Astrocyte (in vitro differentiated cells and primary cell): Measurements from ENCODE around the gene CPPED1. TPM values are rescaled to one million over a fixed set of nuclear protein-coding genes. Genes with fewer than 3 reads are reported as not detected.

ENCODE experiments used
- DNase-seq: peaks from one replicate; pipeline ENCODE4 v3.0.0-alpha.2; 2010; ENCODE audit warnings: low read depth
- FAIRE-seq: peaks from 2 replicates; lab custom pipeline; 2011; peaks lifted over from hg19 to GRCh38; lab: Jason Lieb, UNC
- H2AFZ ChIP-seq: 2 replicates; pipeline ENCODE4 v1.6.0; 2012; ENCODE audit warnings: low read depth, low read length, inconsistent platforms
- H3K27ac ChIP-seq: 2 replicates; pipeline ENCODE4 v1.5.1; 2011; ENCODE audit warnings: low read depth, low read length, inconsistent platforms
- H3K27me3 ChIP-seq: 2 replicates; pipeline ENCODE4 v1.6.0; 2011; ENCODE audit warnings: low read length, inconsistent platforms; ENCODE audit not compliant: insufficient read depth
- H3K36me3 ChIP-seq: 2 replicates; pipeline ENCODE4 v1.5.1; 2011; ENCODE audit warnings: low read length, inconsistent platforms; ENCODE audit not compliant: insufficient read depth
- H3K4me1 ChIP-seq: 2 replicates; pipeline ENCODE4 v1.5.1; 2011; ENCODE audit warnings: low read length, inconsistent platforms; ENCODE audit not compliant: insufficient read depth
- H3K4me2 ChIP-seq: 2 replicates; pipeline ENCODE4 v1.6.0; 2012; ENCODE audit warnings: low read length, inconsistent platforms
- H3K4me3 ChIP-seq: 2 replicates; pipeline ENCODE4 v1.5.1; 2011; ENCODE audit warnings: low read depth, mild to moderate bottlenecking, low read length, inconsistent platforms; ENCODE audit not compliant: insufficient read depth
- H3K79me2 ChIP-seq: 2 replicates; pipeline ENCODE4 v1.6.0; 2012; ENCODE audit warnings: mild to moderate bottlenecking, low read length, inconsistent platforms; ENCODE audit not compliant: insufficient read depth
- H3K9ac ChIP-seq: 2 replicates; pipeline ENCODE4 v1.6.0; 2012; ENCODE audit warnings: mild to moderate bottlenecking, low read length, inconsistent platforms
- H3K9me3 ChIP-seq: 2 replicates; pipeline ENCODE4 v1.5.1; 2012; ENCODE audit warnings: low read depth, mild to moderate bottlenecking, low read length, inconsistent platforms; ENCODE audit not compliant: insufficient read depth
- H4K20me1 ChIP-seq: 2 replicates; pipeline ENCODE4 v1.6.0; 2012; ENCODE audit warnings: low read length, inconsistent platforms; ENCODE audit not compliant: insufficient read depth
- H3K27ac Mint-ChIP-seq: one replicate; pipeline ENCODE4 v1.8.0; 2021; ENCODE audit warnings: mild to moderate bottlenecking, mixed read lengths; ENCODE audit not compliant: unreplicated experiment
- H3K27me3 Mint-ChIP-seq: one replicate; pipeline ENCODE4 v1.8.0; 2021; ENCODE audit warnings: low read depth, mixed read lengths; ENCODE audit not compliant: unreplicated experiment
- H3K36me3 Mint-ChIP-seq: one replicate; pipeline ENCODE4 v1.8.0; 2021; ENCODE audit warnings: low read depth, mixed read lengths; ENCODE audit not compliant: unreplicated experiment
- H3K4me1 Mint-ChIP-seq: one replicate; pipeline ENCODE4 v1.8.0; 2021; ENCODE audit warnings: low read depth, mixed read lengths; ENCODE audit not compliant: unreplicated experiment
- H3K4me3 Mint-ChIP-seq: one replicate; pipeline ENCODE4 v1.8.0; 2021; ENCODE audit warnings: mild to moderate bottlenecking, moderate library complexity, mixed read lengths; ENCODE audit not compliant: unreplicated experiment
- H3K9me3 Mint-ChIP-seq: one replicate; pipeline ENCODE4 v1.8.0; 2021; ENCODE audit warnings: mild to moderate bottlenecking, mixed read lengths; ENCODE audit not compliant: unreplicated experiment
- EZH2 ChIP-seq: IDR thresholded peaks from 2 replicates; pipeline ENCODE4 v1.6.1; 2012; ENCODE audit warnings: mild to moderate bottlenecking, low read length, inconsistent platforms; ENCODE audit not compliant: insufficient read depth
- total RNA-seq: library from RNA; stranded (reverse); gene quantifications from 2 replicates; pipeline ENCODE4 v1.2.1, GENCODE V29; 2021
- TF ChIP-seq, protein P1 (sequence below): IDR thresholded peaks from 2 replicates; pipeline ENCODE4 v1.5.1; 2011; ENCODE audit warnings: low read depth, mild to moderate bottlenecking, inconsistent platforms, low read length, moderate library complexity; ENCODE audit not compliant: insufficient read depth

CPPED1 gene
- total RNA-seq, 1 donor from 2014 or later, result 28.5 TPM

DNA sequence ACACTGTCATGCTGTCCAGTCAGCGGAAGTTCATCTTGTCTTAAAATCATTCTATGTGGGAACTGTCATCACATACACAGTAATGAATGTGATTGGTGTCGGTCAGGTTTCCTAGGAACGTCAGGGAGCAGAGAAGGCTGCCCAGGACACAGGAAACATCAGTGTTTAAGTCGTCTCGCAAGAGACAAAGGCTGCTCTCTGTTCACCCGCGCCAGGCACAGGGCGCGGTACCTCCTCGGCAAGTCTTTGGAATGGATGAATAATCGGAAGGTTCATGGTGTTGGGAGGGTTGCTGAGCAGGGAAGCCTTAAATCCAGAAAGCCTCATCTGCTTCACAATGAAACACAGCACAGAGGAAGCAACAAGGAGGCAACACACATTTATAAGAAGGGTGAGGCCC is 148.2 kb downstream of the CPPED1 start:
- no peaks in the 10 kb centered on the region for H3K9me3 ChIP-seq
- no peak overlapping the region for H3K9ac ChIP-seq
- no peak for FAIRE-seq
- no peak overlapping the region for H3K4me2 ChIP-seq
- no peaks in the 10 kb centered on the region for H3K79me2 ChIP-seq
- no peak overlapping the region for H3K4me3 Mint-ChIP-seq
- H3K36me3 ChIP-seq, result no peaks in the 10 kb centered on the region
- no peak overlapping the region for H3K27ac Mint-ChIP-seq
- H3K4me3 ChIP-seq, result no peak overlapping the region
- H4K20me1 ChIP-seq, result no peaks in the 10 kb centered on the region
- H3K27me3 Mint-ChIP-seq, result peaks cover 8% of the 10 kb centered on the region
- H3K4me1 Mint-ChIP-seq, result no peaks in the 10 kb centered on the region
- DNase-seq, result no peak
- TF ChIP-seq, protein P1, sequence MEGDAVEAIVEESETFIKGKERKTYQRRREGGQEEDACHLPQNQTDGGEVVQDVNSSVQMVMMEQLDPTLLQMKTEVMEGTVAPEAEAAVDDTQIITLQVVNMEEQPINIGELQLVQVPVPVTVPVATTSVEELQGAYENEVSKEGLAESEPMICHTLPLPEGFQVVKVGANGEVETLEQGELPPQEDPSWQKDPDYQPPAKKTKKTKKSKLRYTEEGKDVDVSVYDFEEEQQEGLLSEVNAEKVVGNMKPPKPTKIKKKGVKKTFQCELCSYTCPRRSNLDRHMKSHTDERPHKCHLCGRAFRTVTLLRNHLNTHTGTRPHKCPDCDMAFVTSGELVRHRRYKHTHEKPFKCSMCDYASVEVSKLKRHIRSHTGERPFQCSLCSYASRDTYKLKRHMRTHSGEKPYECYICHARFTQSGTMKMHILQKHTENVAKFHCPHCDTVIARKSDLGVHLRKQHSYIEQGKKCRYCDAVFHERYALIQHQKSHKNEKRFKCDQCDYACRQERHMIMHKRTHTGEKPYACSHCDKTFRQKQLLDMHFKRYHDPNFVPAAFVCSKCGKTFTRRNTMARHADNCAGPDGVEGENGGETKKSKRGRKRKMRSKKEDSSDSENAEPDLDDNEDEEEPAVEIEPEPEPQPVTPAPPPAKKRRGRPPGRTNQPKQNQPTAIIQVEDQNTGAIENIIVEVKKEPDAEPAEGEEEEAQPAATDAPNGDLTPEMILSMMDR, result no peak
- TF ChIP-seq EZH2, result no peak
- H3K4me1 ChIP-seq, result no peaks in the 10 kb centered on the region
- peaks cover 5% of the 10 kb centered on the region for H3K36me3 Mint-ChIP-seq
- peaks cover 2% of the 10 kb centered on the region for H3K27me3 ChIP-seq
- H3K9me3 Mint-ChIP-seq, result no peaks in the 10 kb centered on the region
- no peak overlapping the region for H2AFZ ChIP-seq
- H3K27ac ChIP-seq, result no peak overlapping the region

DNA sequence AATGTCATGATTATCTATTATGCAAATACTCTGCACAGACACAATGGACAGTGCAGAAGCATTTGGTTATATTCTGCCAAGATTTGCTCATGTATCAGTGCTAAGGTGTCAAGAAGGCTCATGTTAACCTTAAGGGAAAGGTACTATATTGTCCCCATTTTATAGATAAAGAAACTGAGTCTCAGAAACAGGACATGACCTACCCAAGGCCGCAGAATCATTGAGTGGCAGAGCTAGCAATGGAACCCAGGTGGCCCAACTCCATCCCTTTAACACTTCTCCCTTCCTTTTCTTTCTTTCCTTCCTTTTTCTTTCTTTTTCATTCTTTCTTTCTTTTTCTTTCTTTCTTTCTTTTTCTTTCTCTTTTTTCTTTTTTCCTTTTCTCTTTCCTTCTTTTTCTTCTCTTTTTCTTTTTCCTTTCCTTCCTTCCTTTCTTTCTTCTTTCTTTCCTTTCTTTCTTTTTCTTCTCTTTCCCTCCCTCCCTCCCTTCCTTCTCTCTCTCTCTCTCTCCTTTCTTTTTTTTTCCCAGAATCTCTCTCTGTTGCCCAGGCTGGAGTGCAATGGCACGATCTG is 149.8 kb downstream of the CPPED1 start:
- H2AFZ ChIP-seq, result no peak overlapping the region
- H3K4me3 Mint-ChIP-seq, result no peak overlapping the region

DNA sequence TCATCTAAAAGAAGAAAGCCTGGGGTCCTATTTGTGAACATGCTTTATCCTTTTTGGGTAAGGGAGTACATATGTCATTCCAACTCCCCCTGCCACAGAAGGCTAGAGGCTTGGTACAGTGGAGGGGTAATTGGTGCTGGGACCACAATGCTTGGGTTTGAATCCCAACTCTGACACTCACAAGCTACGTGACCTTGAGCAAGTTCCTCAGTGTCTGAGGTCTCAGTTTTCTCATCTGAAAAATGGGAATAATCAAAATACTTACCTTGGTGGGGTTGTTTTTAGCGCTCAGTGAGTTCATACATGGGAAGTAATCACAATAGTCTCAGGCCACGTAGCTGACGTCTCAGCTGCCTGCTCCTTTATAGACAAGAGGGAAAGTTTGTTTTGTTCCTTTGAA is 150.8 kb downstream of the CPPED1 start:
- no peaks in the 10 kb centered on the region for H3K36me3 ChIP-seq
- H3K79me2 ChIP-seq, result no peaks in the 10 kb centered on the region
- no peak overlapping the region for H2AFZ ChIP-seq
- no peaks in the 10 kb centered on the region for H4K20me1 ChIP-seq
- TF ChIP-seq, protein P1, result no peak
- TF ChIP-seq EZH2, result no peak
- peaks cover 1% of the 10 kb centered on the region for H3K9me3 Mint-ChIP-seq
- DNase-seq (no peak), FAIRE-seq (no peak)
- no peak overlapping the region for H3K27ac Mint-ChIP-seq
- H3K27me3 Mint-ChIP-seq, result peaks cover 8% of the 10 kb centered on the region
- H3K4me1 Mint-ChIP-seq, result no peaks in the 10 kb centered on the region
- H3K27me3 ChIP-seq, result peaks cover 2% of the 10 kb centered on the region
- H3K4me2 ChIP-seq, result no peak overlapping the region
- no peaks in the 10 kb centered on the region for H3K9me3 ChIP-seq
- H3K4me1 ChIP-seq, result no peaks in the 10 kb centered on the region
- H3K36me3 Mint-ChIP-seq, result no peaks in the 10 kb centered on the region
- H3K4me3 Mint-ChIP-seq, result no peak overlapping the region
- no peak overlapping the region for H3K4me3 ChIP-seq
- no peak overlapping the region for H3K9ac ChIP-seq
- H3K27ac ChIP-seq, result no peak overlapping the region

More for the DNA sequence above, 149.8 kb downstream of the CPPED1 start:
- H3K4me1 Mint-ChIP-seq, result no peaks in the 10 kb centered on the region
- Histone ChIP-seq H4K20me1 (no peaks in the 10 kb centered on the region), H3K27me3 (peaks cover 2% of the 10 kb centered on the region), H3K9ac (no peak overlapping the region), H3K79me2 (no peaks in the 10 kb centered on the region), H3K36me3 (no peaks in the 10 kb centered on the region), H3K4me1 (no peaks in the 10 kb centered on the region), H3K4me3 (no peak overlapping the region), H3K9me3 (no peaks in the 10 kb centered on the region), H3K4me2 (no peak overlapping the region), H3K27ac (no peak overlapping the region)
- DNase-seq (no peak), FAIRE-seq (no peak)
- H3K27me3 Mint-ChIP-seq, result peaks cover 8% of the 10 kb centered on the region
- TF ChIP-seq, protein P1, result no peak
- no peak for TF ChIP-seq EZH2
- H3K27ac Mint-ChIP-seq, result no peak overlapping the region
- peaks cover 1% of the 10 kb centered on the region for H3K9me3 Mint-ChIP-seq
- H3K36me3 Mint-ChIP-seq, result peaks cover 5% of the 10 kb centered on the region
